ENCODE data around the gene GKN1.

GKN1 gene
- total RNA-seq = 0 to 0.03 (median 0) reads per million in 9 experiments

- no peak for DNase-seq
- peaks cover 42 to 46% of the 10 kb centered on the region in 2 donors for H3K27me3 Mint-ChIP-seq
- H3K9me3 Mint-ChIP-seq = no peaks in the 10 kb centered on the region
- no peak within 1 kb of the TSS for H3K27ac Mint-ChIP-seq
- no peak within 1 kb of the TSS for H3K4me3 Mint-ChIP-seq
- no peaks in the 10 kb centered on the region for H3K36me3 Mint-ChIP-seq (ENCODE audit: insufficient read depth)
- ATAC-seq (replicated peaks) = no peak
- peaks cover 0 to 4% of the 10 kb centered on the region in 2 donors for H3K4me1 Mint-ChIP-seq (ENCODE audit: low read depth in 2 of 2)
Observed at GRCh38 chr2:68974251-68974650, at the start of gene GKN1. Gene GKN1 (plus strand): TSS chr2:68974636. CDS start chr2:68974678, 42 bp downstream.

- H3K27ac Mint-ChIP-seq = no peak overlapping the region
Observed at GRCh38 chr2:68925295-68925896, 49.0 kb upstream of the GKN1 start.

GRCh38 chr2:68926796-68927195 is 47.6 kb upstream of the GKN1 start:
- Mint-ChIP-seq H3K27me3 (peaks cover 16 to 24% of the 10 kb centered on the region in 2 donors), H3K4me3 (no peak overlapping the region), H3K36me3 (ENCODE audit: insufficient read depth) (no peaks in the 10 kb centered on the region), H3K27ac (no peak overlapping the region), H3K9me3 (no peaks in the 10 kb centered on the region), H3K4me1 (ENCODE audit: low read depth in 2 of 2) (peaks cover 0 to 13% of the 10 kb centered on the region in 2 donors)
- DNase-seq (no peak), ATAC-seq (replicated peaks) (no peak)

More at GRCh38 chr2:68925295-68925896, 49.0 kb upstream of the GKN1 start:
- peak; percentile 62 to 71 (median 64) for DNase-seq
- H3K4me1 Mint-ChIP-seq (ENCODE audit: low read depth in 2 of 2) = peaks cover 0 to 13% of the 10 kb centered on the region in 2 donors
- H3K9me3 Mint-ChIP-seq = no peaks in the 10 kb centered on the region
- peaks cover 16 to 19% of the 10 kb centered on the region in 2 donors for H3K27me3 Mint-ChIP-seq
- peak; percentile 75 for ATAC-seq (replicated peaks)
- H3K36me3 Mint-ChIP-seq (ENCODE audit: insufficient read depth) = no peaks in the 10 kb centered on the region
- H3K4me3 Mint-ChIP-seq = no peak overlapping the region

- H3K27ac Mint-ChIP-seq = no peak overlapping the region
- no peaks in the 10 kb centered on the region for H3K4me1 Mint-ChIP-seq (ENCODE audit: low read depth in 2 of 2)
- H3K36me3 Mint-ChIP-seq (ENCODE audit: insufficient read depth) = no peaks in the 10 kb centered on the region
- ATAC-seq (replicated peaks) = no peak
- no peak for DNase-seq
- no peak overlapping the region for H3K4me3 Mint-ChIP-seq
- no peaks in the 10 kb centered on the region for H3K9me3 Mint-ChIP-seq
- peaks cover 22 to 43% of the 10 kb centered on the region in 2 donors for H3K27me3 Mint-ChIP-seq
Observed at GRCh38 chr2:68931149-68931711, 43.2 kb upstream of the GKN1 start.

GRCh38 chr2:68931799-68932198 is 42.6 kb upstream of the GKN1 start:
- Mint-ChIP-seq H3K27me3 (peaks cover 19 to 49% of the 10 kb centered on the region in 2 donors), H3K36me3 (ENCODE audit: insufficient read depth) (no peaks in the 10 kb centered on the region), H3K4me3 (no peak overlapping the region), H3K9me3 (no peaks in the 10 kb centered on the region), H3K27ac (no peak overlapping the region), H3K4me1 (ENCODE audit: low read depth in 2 of 2) (no peaks in the 10 kb centered on the region)
- no peak for ATAC-seq (replicated peaks)
- DNase-seq = no peak

GRCh38 chr2:68932402-68932801 is 42.0 kb upstream of the GKN1 start:
- Mint-ChIP-seq H3K4me1 (ENCODE audit: low read depth in 2 of 2) (no peaks in the 10 kb centered on the region), H3K27me3 (peaks cover 16 to 55% of the 10 kb centered on the region in 2 donors), H3K36me3 (ENCODE audit: insufficient read depth) (no peaks in the 10 kb centered on the region), H3K27ac (no peak overlapping the region), H3K4me3 (no peak overlapping the region), H3K9me3 (no peaks in the 10 kb centered on the region)
- ATAC-seq (replicated peaks) = no peak
- DNase-seq = no peak

GRCh38 chr2:68934021-68934420 is 40.4 kb upstream of the GKN1 start:
- DNase-seq (no peak), ATAC-seq (replicated peaks) (no peak)
- Mint-ChIP-seq H3K27me3 (peaks cover 8 to 42% of the 10 kb centered on the region in 2 donors), H3K36me3 (ENCODE audit: insufficient read depth) (no peaks in the 10 kb centered on the region), H3K27ac (no peak overlapping the region), H3K4me3 (no peak overlapping the region), H3K9me3 (no peaks in the 10 kb centered on the region), H3K4me1 (ENCODE audit: low read depth in 2 of 2) (no peaks in the 10 kb centered on the region)

GRCh38 chr2:68935471-68935870 is 39.0 kb upstream of the GKN1 start:
- Mint-ChIP-seq H3K4me1 (ENCODE audit: low read depth in 2 of 2) (no peaks in the 10 kb centered on the region), H3K4me3 (no peak overlapping the region), H3K36me3 (ENCODE audit: insufficient read depth) (no peaks in the 10 kb centered on the region), H3K9me3 (no peaks in the 10 kb centered on the region), H3K27ac (no peak overlapping the region), H3K27me3 (peaks cover 11 to 52% of the 10 kb centered on the region in 2 donors)
- ATAC-seq (replicated peaks) (no peak), DNase-seq (no peak)

- Mint-ChIP-seq H3K9me3 (no peaks in the 10 kb centered on the region), H3K4me3 (no peak overlapping the region), H3K27me3 (peaks cover 20 to 59% of the 10 kb centered on the region in 2 donors), H3K27ac (no peak overlapping the region), H3K36me3 (ENCODE audit: insufficient read depth) (no peaks in the 10 kb centered on the region), H3K4me1 (ENCODE audit: low read depth in 2 of 2) (no peaks in the 10 kb centered on the region)
- no peak for ATAC-seq (replicated peaks)
- no peak for DNase-seq
Observed at GRCh38 chr2:68936427-68936826, 38.0 kb upstream of the GKN1 start.

- Mint-ChIP-seq H3K27me3 (peaks cover 25 to 61% of the 10 kb centered on the region in 2 donors), H3K4me1 (ENCODE audit: low read depth in 2 of 2) (no peaks in the 10 kb centered on the region), H3K27ac (no peak overlapping the region), H3K9me3 (no peaks in the 10 kb centered on the region), H3K36me3 (ENCODE audit: insufficient read depth) (no peaks in the 10 kb centered on the region), H3K4me3 (no peak overlapping the region)
- ATAC-seq (replicated peaks) = no peak
- DNase-seq = no peak
Observed at GRCh38 chr2:68936889-68937288, 37.5 kb upstream of the GKN1 start.

GRCh38 chr2:68937346-68938055 is 36.9 kb upstream of the GKN1 start:
- H3K4me1 Mint-ChIP-seq (ENCODE audit: low read depth in 2 of 2) = no peaks in the 10 kb centered on the region
- H3K27me3 Mint-ChIP-seq = peaks cover 31 to 67% of the 10 kb centered on the region in 2 donors
- H3K4me3 Mint-ChIP-seq = no peak overlapping the region
- H3K27ac Mint-ChIP-seq = no peak overlapping the region
- DNase-seq (no peak), ATAC-seq (replicated peaks) (no peak)
- no peaks in the 10 kb centered on the region for H3K36me3 Mint-ChIP-seq (ENCODE audit: insufficient read depth)
- H3K9me3 Mint-ChIP-seq = no peaks in the 10 kb centered on the region

GRCh38 chr2:68938938-68939337 is 35.5 kb upstream of the GKN1 start:
- no peaks in the 10 kb centered on the region for H3K9me3 Mint-ChIP-seq
- ATAC-seq (replicated peaks) (no peak), DNase-seq (no peak)
- no peak overlapping the region for H3K4me3 Mint-ChIP-seq
- no peaks in the 10 kb centered on the region for H3K4me1 Mint-ChIP-seq (ENCODE audit: low read depth in 2 of 2)
- no peak overlapping the region for H3K27ac Mint-ChIP-seq
- peaks cover 43 to 73% of the 10 kb centered on the region in 2 donors for H3K27me3 Mint-ChIP-seq
- no peaks in the 10 kb centered on the region for H3K36me3 Mint-ChIP-seq (ENCODE audit: insufficient read depth)

GRCh38 chr2:68939962-68940361 is 34.5 kb upstream of the GKN1 start:
- DNase-seq (no peak), ATAC-seq (replicated peaks) (no peak)
- no peak overlapping the region for H3K27ac Mint-ChIP-seq
- H3K27me3 Mint-ChIP-seq = peaks cover 50 to 83% of the 10 kb centered on the region in 2 donors
- no peaks in the 10 kb centered on the region for H3K36me3 Mint-ChIP-seq (ENCODE audit: insufficient read depth)
- no peak overlapping the region for H3K4me3 Mint-ChIP-seq
- H3K9me3 Mint-ChIP-seq = no peaks in the 10 kb centered on the region
- H3K4me1 Mint-ChIP-seq (ENCODE audit: low read depth in 2 of 2) = no peaks in the 10 kb centered on the region

GRCh38 chr2:68940369-68940768 is 34.1 kb upstream of the GKN1 start:
- Mint-ChIP-seq H3K27ac (no peak overlapping the region), H3K9me3 (no peaks in the 10 kb centered on the region), H3K36me3 (ENCODE audit: insufficient read depth) (no peaks in the 10 kb centered on the region), H3K4me1 (ENCODE audit: low read depth in 2 of 2) (no peaks in the 10 kb centered on the region), H3K27me3 (peaks cover 52 to 83% of the 10 kb centered on the region in 2 donors), H3K4me3 (no peak overlapping the region)
- DNase-seq (no peak), ATAC-seq (replicated peaks) (no peak)
